Sigmoid colon (tissue), 7 donors: ENCODE results near the gene LOXHD1. TPM values are rescaled to one million over a fixed set of nuclear protein-coding genes. Genes with fewer than 3 reads are reported as not detected.

Experiments used
- DNase-seq: peaks from one replicate; pipeline ENCODE4 v3.0.0-alpha.2; 2019
- H3K27ac ChIP-seq, 4 donors: fragments of 200-600 bp; sonication (generic); one replicate each; pipeline ENCODE4 v1.5.1; 2016 to 2019; ENCODE audit warnings: mild to moderate bottlenecking in 1 of 4
- H3K27me3 ChIP-seq, 3 donors: fragments of 200-600 bp; sonication (generic); one replicate each; pipeline ENCODE4 v1.5.1; 2019; ENCODE audit warnings: mild to moderate bottlenecking in 1 of 3
- H3K36me3 ChIP-seq, 4 donors: fragments of 200-600 bp; sonication (generic); one replicate each; pipeline ENCODE4 v1.5.1; 2016 to 2019
- H3K4me1 ChIP-seq, 4 donors: fragments of 200-600 bp; sonication (generic); one replicate each; pipeline ENCODE4 v1.5.1; 2017 to 2019
- H3K4me3 ChIP-seq, 4 donors: fragments of 200-600 bp; sonication (generic); one replicate each; pipeline ENCODE4 v1.5.1; 2017 to 2019; ENCODE audit warnings: mild to moderate bottlenecking in 2 of 4, moderate library complexity in 1 of 4
- H3K9me3 ChIP-seq, 4 donors: fragments of 200-600 bp in 3 of 4; sonication (generic) in 3 of 4; one replicate each; pipeline versions ENCODE4 v1.5.1 to v1.6.1; 2013 to 2019
- EP300 ChIP-seq, 4 donors: sonication (generic); formaldehyde crosslinking; IDR thresholded peaks; one replicate each; pipeline ENCODE4 v1.6.1; 2017; ENCODE audit warnings: antibody characterized with exemption in 4 of 4
- POLR2A ChIP-seq, 2 donors: fragments of 450-650 bp; IDR thresholded peaks; one replicate each; pipeline ENCODE4 v1.6.1; 2016; ENCODE audit warnings: antibody characterized with exemption in 2 of 2, mild to moderate bottlenecking in 2 of 2, moderate library complexity in 2 of 2
- POLR2AphosphoS5 ChIP-seq, 4 donors: sonication (generic); formaldehyde crosslinking; IDR thresholded peaks; one replicate each; pipeline ENCODE4 v1.6.1; 2017; ENCODE audit warnings: antibody characterized with exemption in 4 of 4
- WGBS, 2 donors: extraction: QIAGEN DNeasy Blood & Tissue Kit; methylation state at CpG; one replicate each; pipeline ENCODE4 v1.1.7; 2013; 5-methylcytosine and 5-hydroxymethylcytosine counted together
- intact Hi-C: fragments of 100-400 bp; cut with DNase I; formaldehyde crosslinking; loops from one replicate; pipeline ENCODE4 v1.15.1; 2023
- polyA plus RNA-seq, 3 donors: library from polyadenylated mRNA; stranded (reverse); fragments of 200-250 nt; gene quantifications; one replicate each; pipeline ENCODE4 v1.2.3, GENCODE V29; 2013
- total RNA-seq, 4 donors: library from RNA; depleted of rRNA; stranded (reverse); fragments of >200 nt; gene quantifications; one replicate each; pipeline ENCODE4 v1.1.0, GENCODE V29; 2016
- TF ChIP-seq, protein P1 (sequence below), 4 experiments: fragments of 450-650 bp in 3 of 4; fragments of 200-600 bp in 1 of 4; IDR thresholded peaks; one replicate each; pipeline ENCODE4 v1.5.1; 2016 to 2019; ENCODE audit warnings: antibody characterized with exemption in 4 of 4, mild to moderate bottlenecking in 3 of 4, moderate library complexity in 2 of 4
- donor health status: healthy with polysubstance abuse.
- donor health status: Bipolar disorder and iron deficiency.
- donor health status: healthy.

The LOXHD1 gene
- total and polyA plus RNA-seq, 7 donors, result 0.06 to 0.28 (median 0.27) TPM; not detected in 4

DNA sequence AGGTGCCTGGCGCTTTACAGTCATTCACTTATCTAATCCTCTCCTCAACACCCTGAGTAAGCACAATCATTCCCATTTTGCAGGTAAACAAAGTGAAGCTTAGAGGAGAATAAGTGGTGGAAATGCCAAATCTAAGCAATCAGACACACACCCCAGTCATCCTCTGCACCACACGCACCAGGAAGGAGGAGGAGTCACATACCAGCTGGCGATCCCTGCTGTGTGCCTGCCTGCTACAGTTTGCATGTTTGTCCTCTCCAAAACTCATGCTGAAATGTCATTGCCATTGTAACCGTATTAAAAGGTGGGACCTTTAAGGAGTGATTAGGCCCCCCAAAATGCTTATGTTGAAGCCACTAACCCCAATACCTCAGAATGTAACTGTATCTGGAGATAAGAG lies 93.7 kb downstream of the LOXHD1 start:
- no peak overlapping the region for H3K4me3 ChIP-seq
- no peaks in the 10 kb centered on the region for H3K27me3 ChIP-seq
- 35 to 64% methylated on average over 4 of the region's 4 CpGs for WGBS, 2 donors
- intact Hi-C loops, result no loop called here
- no peak for DNase-seq
- H3K9me3 ChIP-seq, result no peaks in the 10 kb centered on the region
- TF ChIP-seq, protein P1, sequence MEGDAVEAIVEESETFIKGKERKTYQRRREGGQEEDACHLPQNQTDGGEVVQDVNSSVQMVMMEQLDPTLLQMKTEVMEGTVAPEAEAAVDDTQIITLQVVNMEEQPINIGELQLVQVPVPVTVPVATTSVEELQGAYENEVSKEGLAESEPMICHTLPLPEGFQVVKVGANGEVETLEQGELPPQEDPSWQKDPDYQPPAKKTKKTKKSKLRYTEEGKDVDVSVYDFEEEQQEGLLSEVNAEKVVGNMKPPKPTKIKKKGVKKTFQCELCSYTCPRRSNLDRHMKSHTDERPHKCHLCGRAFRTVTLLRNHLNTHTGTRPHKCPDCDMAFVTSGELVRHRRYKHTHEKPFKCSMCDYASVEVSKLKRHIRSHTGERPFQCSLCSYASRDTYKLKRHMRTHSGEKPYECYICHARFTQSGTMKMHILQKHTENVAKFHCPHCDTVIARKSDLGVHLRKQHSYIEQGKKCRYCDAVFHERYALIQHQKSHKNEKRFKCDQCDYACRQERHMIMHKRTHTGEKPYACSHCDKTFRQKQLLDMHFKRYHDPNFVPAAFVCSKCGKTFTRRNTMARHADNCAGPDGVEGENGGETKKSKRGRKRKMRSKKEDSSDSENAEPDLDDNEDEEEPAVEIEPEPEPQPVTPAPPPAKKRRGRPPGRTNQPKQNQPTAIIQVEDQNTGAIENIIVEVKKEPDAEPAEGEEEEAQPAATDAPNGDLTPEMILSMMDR (IDR thresholded peaks at IDR 0.05), result no peak
- TF ChIP-seq POLR2A (IDR thresholded peaks at IDR 0.05), result no peak
- no peak for TF ChIP-seq POLR2AphosphoS5 (IDR thresholded peaks at IDR 0.05)
- no peak for TF ChIP-seq EP300 (IDR thresholded peaks at IDR 0.05)
- H3K36me3 ChIP-seq, result no peaks in the 10 kb centered on the region
- no peaks in the 10 kb centered on the region for H3K4me1 ChIP-seq
- no peak overlapping the region for H3K27ac ChIP-seq

DNA sequence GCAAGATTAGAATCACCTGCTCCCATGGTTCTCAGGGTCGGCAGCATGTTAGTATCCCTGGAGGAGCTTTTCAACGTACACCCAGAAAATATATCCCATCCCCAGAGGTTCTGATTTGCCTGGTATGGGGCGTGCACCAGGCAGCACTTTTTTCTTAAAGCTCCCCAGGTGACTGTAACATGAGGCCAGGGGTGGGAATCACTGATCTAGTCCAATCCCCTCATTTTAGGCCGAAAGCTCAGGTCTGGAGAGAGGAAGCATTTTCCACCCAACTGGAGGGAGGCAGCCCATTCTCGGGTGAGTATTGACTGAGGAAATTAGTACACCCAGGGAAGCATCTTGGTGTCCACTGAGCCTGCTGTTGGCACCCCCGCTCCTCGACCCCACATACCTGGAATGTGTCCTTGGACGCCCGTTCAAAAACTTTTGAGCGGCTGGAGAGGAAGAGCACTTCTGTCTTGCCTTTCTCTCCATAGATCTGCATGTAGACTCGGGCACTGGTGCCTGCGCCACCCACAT lies 94.3 kb downstream of the LOXHD1 start:
- 66 to 80% methylated on average over 12 of the region's 12 CpGs for WGBS, 2 donors

DNA sequence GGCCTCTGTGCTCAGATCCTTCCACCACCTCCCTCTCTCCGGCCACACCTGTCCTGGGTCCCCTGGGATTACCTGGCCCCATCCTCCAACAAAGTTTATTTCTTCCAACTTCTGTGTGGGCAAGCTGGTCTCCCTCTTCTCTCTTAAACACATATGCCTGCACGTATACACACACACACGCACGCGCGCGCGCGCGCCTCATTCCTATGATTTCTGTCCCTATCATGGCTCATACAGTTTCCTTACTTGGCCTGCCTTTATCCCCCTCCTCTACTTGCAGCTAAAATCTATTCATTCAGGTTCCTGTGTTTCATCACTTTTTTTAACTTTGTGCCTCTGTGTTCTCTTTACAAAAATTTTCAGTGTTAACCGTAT lies 96.4 kb downstream of the LOXHD1 start:
- no peak for DNase-seq

More for the DNA sequence above, 94.3 kb downstream of the LOXHD1 start:
- Histone ChIP-seq H3K9me3 (no peaks in the 10 kb centered on the region), H3K27ac (no peak overlapping the region), H3K36me3 (no peaks in the 10 kb centered on the region), H3K4me1 (no peaks in the 10 kb centered on the region), H3K4me3 (no peak overlapping the region), H3K27me3 (no peaks in the 10 kb centered on the region)
- intact Hi-C loops, result no loop called here
- no peak for DNase-seq
- no peak for TF ChIP-seq POLR2AphosphoS5 (IDR thresholded peaks at IDR 0.05)
- TF ChIP-seq, protein P1 (IDR thresholded peaks at IDR 0.05), result no peak
- no peak for TF ChIP-seq POLR2A (IDR thresholded peaks at IDR 0.05)
- TF ChIP-seq EP300 (IDR thresholded peaks at IDR 0.05), result no peak

DNA sequence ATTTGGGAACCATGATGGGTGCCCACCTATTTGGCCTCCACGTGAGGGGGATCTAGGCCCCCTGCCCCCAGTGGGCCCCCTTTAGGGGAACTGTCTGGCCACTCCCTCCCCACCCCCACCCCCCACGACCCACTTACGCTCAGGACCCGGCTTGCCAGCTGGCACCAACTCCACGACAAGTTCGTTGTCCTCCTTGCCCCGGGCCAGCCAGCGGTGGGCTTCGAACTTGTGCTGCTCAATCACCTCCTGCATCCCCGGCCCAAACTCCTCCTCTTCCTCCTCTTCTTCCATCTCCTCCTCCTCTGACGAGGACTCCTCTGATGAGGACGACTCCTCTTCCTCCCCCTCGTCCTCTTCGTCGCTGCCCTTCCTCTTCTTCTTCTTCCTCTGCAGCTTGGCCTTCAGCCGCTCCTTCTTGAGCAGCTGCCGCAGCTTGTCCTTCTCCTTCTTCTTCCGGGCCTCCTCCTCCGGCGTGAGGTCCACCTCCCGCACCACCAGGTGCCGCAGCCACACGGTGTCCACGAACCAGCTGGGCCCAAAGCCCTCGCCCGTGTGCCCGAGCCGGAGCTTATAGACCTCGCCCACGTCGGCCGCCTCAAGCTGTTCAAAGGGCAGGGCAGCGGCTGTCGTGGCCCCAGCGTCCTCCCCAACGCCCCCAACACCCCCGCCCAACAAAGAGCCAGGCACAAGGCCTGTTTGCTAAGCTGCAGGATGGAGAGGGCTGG lies 96.9 kb downstream of the LOXHD1 start:
- no peak overlapping the region for H3K4me3 ChIP-seq
- H3K27ac ChIP-seq, result no peak overlapping the region
- H3K27me3 ChIP-seq, result no peaks in the 10 kb centered on the region
- no peaks in the 10 kb centered on the region for H3K36me3 ChIP-seq
- no peak for DNase-seq
- no peaks in the 10 kb centered on the region for H3K4me1 ChIP-seq
- TF ChIP-seq, protein P1 (IDR thresholded peaks at IDR 0.05), result no peak
- no peak for TF ChIP-seq POLR2AphosphoS5 (IDR thresholded peaks at IDR 0.05)
- no peak for TF ChIP-seq EP300 (IDR thresholded peaks at IDR 0.05)
- no peak for TF ChIP-seq POLR2A (IDR thresholded peaks at IDR 0.05)
- intact Hi-C loops, result no loop called here
- no peaks in the 10 kb centered on the region for H3K9me3 ChIP-seq
- WGBS, 2 donors, result 81 to 89% methylated on average over 37 of the region's 37 CpGs

More for the DNA sequence above, 96.4 kb downstream of the LOXHD1 start:
- H3K27ac ChIP-seq, result no peak overlapping the region
- no peak for TF ChIP-seq POLR2AphosphoS5 (IDR thresholded peaks at IDR 0.05)
- no peak for TF ChIP-seq POLR2A (IDR thresholded peaks at IDR 0.05)
- no peak for TF ChIP-seq EP300 (IDR thresholded peaks at IDR 0.05)
- TF ChIP-seq, protein P1 (IDR thresholded peaks at IDR 0.05), result no peak
- H3K4me3 ChIP-seq, result no peak overlapping the region
- WGBS, 2 donors, result 90 to 95% methylated on average over 11 of the region's 11 CpGs
- H3K27me3 ChIP-seq, result no peaks in the 10 kb centered on the region
- H3K4me1 ChIP-seq, result no peaks in the 10 kb centered on the region
- H3K9me3 ChIP-seq, result no peaks in the 10 kb centered on the region
- intact Hi-C loops, result no loop called here
- no peaks in the 10 kb centered on the region for H3K36me3 ChIP-seq
